GM19328 (cell line): Measurements from ENCODE around the gene MAP3K12.
"Not testable (repeated sequence)": the region's sequence is repeated elsewhere in the genome, so short reads cannot be mapped to it uniquely, and the experiment has no call there.

ENCODE experiments used
- ATAC-seq: cut with Tn5 transposase; IDR thresholded peaks from one replicate; pipeline ENCODE4 v1.9.1; 2021; ENCODE audit warnings: mild to moderate bottlenecking, moderate library complexity; ENCODE audit not compliant: unreplicated experiment

The MAP3K12 gene

GRCh38 chr12:53492830-53493609, 6.2 kb downstream of the MAP3K12 start:
- peak; percentile 92 for ATAC-seq

- ATAC-seq, result no peak
Measured at GRCh38 chr12:53492188-53492587, 7.1 kb downstream of the MAP3K12 start.

GRCh38 chr12:53489242-53489864, 9.9 kb downstream of the MAP3K12 start:
- ATAC-seq, result no peak

GRCh38 chr12:53486736-53487487, 12.3 kb downstream of the MAP3K12 start:
- ATAC-seq, result no peak

- no peak for ATAC-seq
Measured at GRCh38 chr12:53485955-53486735, 13.1 kb downstream of the MAP3K12 start.

GRCh38 chr12:53484686-53485575, 14.3 kb downstream of the MAP3K12 start:
- no peak for ATAC-seq

GRCh38 chr12:53483979-53484377, 15.3 kb downstream of the MAP3K12 start:
- ATAC-seq, result no peak

GRCh38 chr12:53483225-53483978, 15.9 kb downstream of the MAP3K12 start:
- ATAC-seq, result no peak

GRCh38 chr12:53482626-53483168, 16.6 kb downstream of the MAP3K12 start:
- ATAC-seq, result no peak

GRCh38 chr12:53481939-53482586, 17.2 kb downstream of the MAP3K12 start:
- ATAC-seq, result no peak

- ATAC-seq, result not testable (repeated sequence)
Measured at GRCh38 chr12:53481458-53481857, 17.8 kb downstream of the MAP3K12 start.

GRCh38 chr12:53480491-53481442, 18.5 kb downstream of the MAP3K12 start:
- no peak for ATAC-seq

GRCh38 chr12:53479331-53479730, 19.9 kb downstream of the MAP3K12 start:
- no peak for ATAC-seq

GRCh38 chr12:53478865-53479264, 20.4 kb downstream of the MAP3K12 start:
- no peak for ATAC-seq

GRCh38 chr12:53476769-53477209, 22.5 kb downstream of the MAP3K12 start:
- no peak for ATAC-seq

- ATAC-seq, result no peak
Measured at GRCh38 chr12:53474819-53475218, 24.4 kb downstream of the MAP3K12 start.

GRCh38 chr12:53474077-53474476, 25.2 kb downstream of the MAP3K12 start:
- no peak for ATAC-seq
